ENCODE measurements around the gene TCF12.

The TCF12 gene

DNA sequence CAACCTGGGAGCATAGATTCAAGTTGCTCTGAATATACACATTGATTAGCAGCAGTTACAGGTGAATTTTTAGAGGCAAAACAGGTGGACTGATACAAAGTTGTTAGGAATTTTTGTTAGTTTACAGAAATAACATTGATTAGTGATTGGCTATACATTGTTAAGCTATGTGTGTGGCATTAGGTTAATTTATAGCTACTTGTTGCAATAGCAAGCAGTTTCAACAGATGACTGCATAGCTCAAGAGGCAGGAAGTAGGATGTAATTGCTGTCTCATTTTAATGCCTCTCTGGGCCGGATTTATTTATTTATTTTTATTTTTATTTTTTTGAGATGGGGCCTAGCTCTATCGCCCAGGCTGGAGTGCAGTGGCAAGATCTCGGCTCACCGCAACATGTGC, 99.7 kb downstream of the TCF12 start:
- TF ChIP-seq, protein P1, sequence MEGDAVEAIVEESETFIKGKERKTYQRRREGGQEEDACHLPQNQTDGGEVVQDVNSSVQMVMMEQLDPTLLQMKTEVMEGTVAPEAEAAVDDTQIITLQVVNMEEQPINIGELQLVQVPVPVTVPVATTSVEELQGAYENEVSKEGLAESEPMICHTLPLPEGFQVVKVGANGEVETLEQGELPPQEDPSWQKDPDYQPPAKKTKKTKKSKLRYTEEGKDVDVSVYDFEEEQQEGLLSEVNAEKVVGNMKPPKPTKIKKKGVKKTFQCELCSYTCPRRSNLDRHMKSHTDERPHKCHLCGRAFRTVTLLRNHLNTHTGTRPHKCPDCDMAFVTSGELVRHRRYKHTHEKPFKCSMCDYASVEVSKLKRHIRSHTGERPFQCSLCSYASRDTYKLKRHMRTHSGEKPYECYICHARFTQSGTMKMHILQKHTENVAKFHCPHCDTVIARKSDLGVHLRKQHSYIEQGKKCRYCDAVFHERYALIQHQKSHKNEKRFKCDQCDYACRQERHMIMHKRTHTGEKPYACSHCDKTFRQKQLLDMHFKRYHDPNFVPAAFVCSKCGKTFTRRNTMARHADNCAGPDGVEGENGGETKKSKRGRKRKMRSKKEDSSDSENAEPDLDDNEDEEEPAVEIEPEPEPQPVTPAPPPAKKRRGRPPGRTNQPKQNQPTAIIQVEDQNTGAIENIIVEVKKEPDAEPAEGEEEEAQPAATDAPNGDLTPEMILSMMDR (conservative IDR thresholded peaks at IDR 0.05; ENCODE audit: low read length), result no peak
- TF ChIP-seq EZH2phosphoT487 (IDR thresholded peaks at IDR 0.05; ENCODE audit: borderline replicate concordance), result no peak
- H3K36me3 ChIP-seq (ENCODE audit: insufficient read depth, low read length), result no peaks in the 10 kb centered on the region
- H2AFZ ChIP-seq (ENCODE audit: low read length), result no peak overlapping the region
- no peaks in the 10 kb centered on the region for H3F3A ChIP-seq (ENCODE audit: low read depth)
- no peak overlapping the region for H3K4me2 ChIP-seq (ENCODE audit: low read depth, low read length, poor library complexity, severe bottlenecking)
- peaks cover 70% of the 10 kb centered on the region for H3K79me2 ChIP-seq (ENCODE audit: insufficient read depth, low read length)
- no peak overlapping the region for H3K4me3 ChIP-seq (ENCODE audit: low read length, poor library complexity, severe bottlenecking)
- peaks cover 23% of the 10 kb centered on the region for H4K20me1 ChIP-seq (ENCODE audit: insufficient read depth, low read length, poor library complexity, severe bottlenecking)
- H3K27me3 ChIP-seq (ENCODE audit: insufficient read depth, low read length, poor library complexity, severe bottlenecking), result no peaks in the 10 kb centered on the region
- H3K9me3 ChIP-seq (ENCODE audit: insufficient read depth, low read depth, low read length), result no peaks in the 10 kb centered on the region
- no peaks in the 10 kb centered on the region for H3K9me2 ChIP-seq (replicated peaks; ENCODE audit: low read depth, low read length)
- H3K4me1 ChIP-seq (ENCODE audit: insufficient read depth, low read length, poor library complexity, severe bottlenecking), result peaks cover 5% of the 10 kb centered on the region
- no peak overlapping the region for H3K9ac ChIP-seq (ENCODE audit: low read depth, low read length, poor library complexity, severe bottlenecking)

DNA sequence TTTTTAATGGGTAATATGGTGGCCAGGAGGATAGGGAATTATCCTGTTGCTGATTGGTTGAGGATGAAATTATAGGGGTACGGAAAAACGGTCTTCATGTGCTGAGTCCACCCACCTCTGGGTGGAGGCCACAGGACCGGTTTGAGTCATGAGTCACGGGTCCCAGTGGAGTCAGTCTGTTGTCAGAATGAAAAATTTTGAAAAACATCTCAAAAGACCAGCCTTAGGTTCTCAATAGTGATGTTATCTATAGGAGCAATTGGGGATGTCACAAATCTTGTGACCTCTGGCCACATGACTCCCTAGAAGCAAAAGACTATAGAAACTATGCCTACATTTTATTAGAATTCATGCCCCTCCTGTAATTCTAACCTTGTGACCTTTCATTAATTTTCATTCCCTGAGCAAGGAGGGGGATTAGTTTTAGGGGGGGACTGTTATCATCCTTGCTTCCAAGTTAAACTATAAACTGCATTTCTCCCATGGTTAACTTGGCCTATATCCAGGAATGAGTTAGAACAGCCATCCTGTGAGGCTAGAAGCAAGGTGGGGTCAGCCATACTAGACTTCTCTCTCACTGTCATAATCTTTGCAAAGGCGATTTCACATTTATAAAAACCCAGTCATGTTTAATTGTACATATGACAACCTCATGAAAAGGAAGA, 101.2 kb downstream of the TCF12 start:
- H3K79me2 ChIP-seq (ENCODE audit: insufficient read depth, low read length), result peaks cover 72% of the 10 kb centered on the region
- TF ChIP-seq, protein P1 (conservative IDR thresholded peaks at IDR 0.05; ENCODE audit: low read length), result no peak
- H3K27me3 ChIP-seq (ENCODE audit: insufficient read depth, low read length, poor library complexity, severe bottlenecking), result no peaks in the 10 kb centered on the region
- peaks cover 20% of the 10 kb centered on the region for H4K20me1 ChIP-seq (ENCODE audit: insufficient read depth, low read length, poor library complexity, severe bottlenecking)
- no peaks in the 10 kb centered on the region for H3F3A ChIP-seq (ENCODE audit: low read depth)
- peaks cover 4% of the 10 kb centered on the region; the same call in 1 of the 2 replicates for H3K9me3 ChIP-seq (ENCODE audit: insufficient read depth, low read depth, low read length)
- no peaks in the 10 kb centered on the region for H3K9me2 ChIP-seq (replicated peaks; ENCODE audit: low read depth, low read length)
- peaks cover 8% of the 10 kb centered on the region for H3K4me1 ChIP-seq (ENCODE audit: insufficient read depth, low read length, poor library complexity, severe bottlenecking)
- H3K9ac ChIP-seq (ENCODE audit: low read depth, low read length, poor library complexity, severe bottlenecking), result no peak overlapping the region
- H2AFZ ChIP-seq (ENCODE audit: low read length), result no peak overlapping the region
- no peak overlapping the region for H3K4me2 ChIP-seq (ENCODE audit: low read depth, low read length, poor library complexity, severe bottlenecking)
- no peak overlapping the region for H3K4me3 ChIP-seq (ENCODE audit: low read length, poor library complexity, severe bottlenecking)
- no peaks in the 10 kb centered on the region for H3K36me3 ChIP-seq (ENCODE audit: insufficient read depth, low read length)

- no peak overlapping the region for H3K4me3 ChIP-seq (ENCODE audit: low read length, poor library complexity, severe bottlenecking)
- H3K9ac ChIP-seq (ENCODE audit: low read depth, low read length, poor library complexity, severe bottlenecking), result no peak overlapping the region
- peaks cover 8% of the 10 kb centered on the region for H3K4me1 ChIP-seq (ENCODE audit: insufficient read depth, low read length, poor library complexity, severe bottlenecking)
- peaks cover 83% of the 10 kb centered on the region for H3K79me2 ChIP-seq (ENCODE audit: insufficient read depth, low read length)
- peaks cover 4% of the 10 kb centered on the region; the same call in 1 of the 2 replicates for H3K9me3 ChIP-seq (ENCODE audit: insufficient read depth, low read depth, low read length)
- peaks cover 28% of the 10 kb centered on the region for H4K20me1 ChIP-seq (ENCODE audit: insufficient read depth, low read length, poor library complexity, severe bottlenecking)
- H2AFZ ChIP-seq (ENCODE audit: low read length), result no peak overlapping the region
- no peaks in the 10 kb centered on the region for H3K36me3 ChIP-seq (ENCODE audit: insufficient read depth, low read length)
- H3K9me2 ChIP-seq (replicated peaks; ENCODE audit: low read depth, low read length), result no peaks in the 10 kb centered on the region
- TF ChIP-seq, protein P1 (conservative IDR thresholded peaks at IDR 0.05; ENCODE audit: low read length), result no peak
- no peak for TF ChIP-seq EZH2phosphoT487 (IDR thresholded peaks at IDR 0.05; ENCODE audit: borderline replicate concordance)
- no peaks in the 10 kb centered on the region for H3F3A ChIP-seq (ENCODE audit: low read depth)
- no peaks in the 10 kb centered on the region for H3K27me3 ChIP-seq (ENCODE audit: insufficient read depth, low read length, poor library complexity, severe bottlenecking)
- no peak overlapping the region for H3K4me2 ChIP-seq (ENCODE audit: low read depth, low read length, poor library complexity, severe bottlenecking)
Observed at GRCh38 chr15:57025264-57025926, 107.0 kb downstream of the TCF12 start.
